Endothelial cell of hepatic sinusoid (primary cell): Measurements from ENCODE around the gene ATG13.

Experiments used
- in situ Hi-C: cut with HindIII; loops from 2 replicates; pipeline ENCODE4 v1.10.0; 2017; ENCODE audit warnings: low sequenced_read_pairs

Gene ATG13

DNA sequence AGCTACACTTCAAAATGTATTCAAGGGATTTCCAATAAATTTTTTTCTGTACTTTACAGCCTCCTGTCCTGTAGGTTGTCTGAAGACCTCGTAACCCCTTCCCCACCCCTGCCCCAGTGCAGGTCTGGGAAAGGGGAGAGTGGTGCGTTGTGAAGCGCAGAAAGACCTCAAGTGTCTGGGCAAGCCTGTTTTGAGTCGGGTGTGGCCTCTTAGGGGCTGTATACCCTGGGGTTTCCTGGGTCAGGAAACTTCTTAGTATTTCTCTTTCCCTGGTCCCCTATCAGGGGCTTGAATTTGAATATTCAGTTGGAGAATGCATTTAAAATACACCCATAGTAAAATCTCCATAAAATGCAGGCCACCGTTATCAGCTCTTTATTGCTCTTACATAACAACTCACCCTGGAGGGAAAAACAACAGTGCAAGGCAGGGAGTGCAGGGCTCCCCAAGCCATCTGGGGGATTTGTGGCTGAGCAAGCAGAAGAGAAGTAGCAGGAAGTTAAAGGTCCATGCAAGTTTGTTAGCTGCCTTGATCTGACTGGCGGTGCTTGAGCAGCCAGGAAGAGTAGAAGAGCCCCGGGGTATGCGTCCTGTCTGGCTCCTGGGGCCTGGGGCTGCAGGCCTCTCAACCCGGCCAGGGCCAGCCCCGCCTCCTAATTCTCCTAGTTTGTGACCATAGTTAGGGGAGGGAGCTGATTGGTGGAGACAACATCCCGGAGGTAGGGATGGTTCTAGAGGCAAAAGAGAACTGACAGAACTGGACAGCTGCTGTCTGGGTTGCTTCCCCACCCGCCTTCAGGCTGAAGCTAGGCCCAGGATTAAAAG, 57.3 kb downstream of the ATG13 start:
- in situ Hi-C loops: loop anchor here (5.0 kb wide), 1 partner anchor 53 kb away; no protein-coding TSS in a partner anchor

DNA sequence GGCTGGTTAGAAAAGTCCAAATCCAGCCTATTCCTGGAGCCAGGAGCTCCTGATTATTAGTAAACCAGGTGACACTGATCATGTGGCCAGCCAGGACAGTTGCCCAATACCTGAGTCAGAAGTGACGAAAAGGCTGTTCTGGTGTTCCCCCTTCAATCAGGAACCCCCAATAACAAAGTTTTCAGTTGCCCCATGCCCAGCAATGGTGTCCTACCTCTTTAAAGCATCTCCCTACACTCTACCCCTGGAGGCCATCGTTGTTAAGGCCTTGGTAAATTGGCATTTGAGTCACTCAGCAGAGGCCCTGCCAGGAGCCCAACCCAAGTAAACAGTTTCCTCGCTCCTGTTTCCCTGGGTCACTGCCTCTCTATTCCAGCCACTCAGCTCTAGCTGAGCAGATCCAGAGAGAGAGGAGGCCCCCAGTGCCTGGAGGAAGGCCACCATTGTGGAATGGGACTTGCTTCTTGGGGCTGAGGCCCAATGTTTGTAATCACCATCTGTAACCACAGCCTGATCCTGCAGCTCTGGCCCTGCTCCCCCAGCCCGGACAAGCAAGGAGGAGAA, 58.0 kb downstream of the ATG13 start:
- in situ Hi-C loops: no loop called here

DNA sequence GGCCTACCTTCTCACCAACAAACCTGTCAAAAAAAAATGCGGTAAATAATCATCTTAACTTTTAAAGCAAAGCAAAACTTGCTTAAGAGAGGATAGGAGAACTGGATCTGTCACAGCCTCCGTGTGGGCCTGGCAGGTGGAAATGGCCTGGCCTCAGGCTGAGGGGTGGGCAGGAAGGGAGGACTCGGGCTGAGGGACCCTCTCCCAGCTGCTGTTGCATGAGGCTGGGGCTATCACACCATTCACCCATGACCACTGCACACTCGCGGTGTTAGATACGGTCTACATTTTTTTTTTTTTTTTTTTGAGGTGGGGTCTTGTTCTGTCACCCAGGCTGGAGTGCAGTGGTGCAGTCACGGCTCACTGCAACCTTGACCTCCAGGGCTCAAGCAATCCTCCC, 58.6 kb downstream of the ATG13 start:
- in situ Hi-C loops: no loop called here

DNA sequence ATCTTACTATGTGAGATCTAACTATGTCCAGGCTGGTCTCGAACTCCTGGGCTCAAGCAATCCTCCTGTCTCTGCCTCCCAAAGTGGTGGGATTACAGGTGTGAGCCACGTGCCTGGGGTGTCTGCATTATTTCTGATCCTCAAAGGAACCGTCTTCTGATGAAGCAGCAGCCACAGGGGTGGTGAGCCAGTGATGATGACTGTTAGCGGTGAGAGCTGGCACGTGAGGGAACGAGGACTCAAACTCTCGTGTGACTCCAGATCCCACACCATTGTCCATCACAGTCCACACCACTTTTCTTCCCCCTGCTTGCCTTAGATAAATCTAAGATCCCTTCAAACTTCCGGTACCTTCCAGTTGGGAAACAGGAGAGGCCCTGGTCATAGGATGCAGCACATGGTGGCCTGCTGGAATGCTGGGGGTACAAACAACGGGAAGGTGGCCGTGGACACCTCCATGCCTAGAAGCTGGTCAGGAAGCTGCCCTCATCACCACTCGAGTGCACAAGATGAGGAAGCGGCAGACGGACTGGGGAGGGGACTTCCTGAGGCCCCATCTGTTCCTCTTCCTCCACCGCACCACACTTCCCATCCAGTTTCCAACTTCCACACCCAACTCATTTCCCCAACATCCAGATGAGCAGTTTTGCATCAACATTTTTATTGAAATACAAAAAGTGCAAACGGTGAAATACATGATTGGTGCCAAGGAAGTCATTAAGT, 59.2 kb downstream of the ATG13 start:
- in situ Hi-C loops: no loop called here

DNA sequence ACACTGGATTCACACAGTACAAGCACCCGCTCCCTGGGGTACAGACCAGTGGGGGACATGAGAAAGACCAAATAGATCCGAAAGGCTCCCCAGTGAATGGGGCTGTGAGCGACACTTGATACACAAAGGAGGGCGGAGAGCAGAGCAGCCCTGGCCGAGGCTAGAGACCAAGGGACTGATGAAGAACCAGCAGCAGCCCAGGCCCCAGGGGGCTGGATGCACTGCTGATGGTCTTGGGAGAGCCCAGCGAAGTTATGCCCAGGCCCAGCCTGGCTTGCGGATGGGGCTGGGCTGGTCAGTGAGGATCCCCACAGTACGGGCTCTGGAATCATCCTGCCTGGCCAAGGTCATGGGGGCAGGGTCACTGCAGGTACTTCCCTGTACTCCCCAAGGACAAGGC, 59.8 kb downstream of the ATG13 start:
- in situ Hi-C loops: no loop called here

DNA sequence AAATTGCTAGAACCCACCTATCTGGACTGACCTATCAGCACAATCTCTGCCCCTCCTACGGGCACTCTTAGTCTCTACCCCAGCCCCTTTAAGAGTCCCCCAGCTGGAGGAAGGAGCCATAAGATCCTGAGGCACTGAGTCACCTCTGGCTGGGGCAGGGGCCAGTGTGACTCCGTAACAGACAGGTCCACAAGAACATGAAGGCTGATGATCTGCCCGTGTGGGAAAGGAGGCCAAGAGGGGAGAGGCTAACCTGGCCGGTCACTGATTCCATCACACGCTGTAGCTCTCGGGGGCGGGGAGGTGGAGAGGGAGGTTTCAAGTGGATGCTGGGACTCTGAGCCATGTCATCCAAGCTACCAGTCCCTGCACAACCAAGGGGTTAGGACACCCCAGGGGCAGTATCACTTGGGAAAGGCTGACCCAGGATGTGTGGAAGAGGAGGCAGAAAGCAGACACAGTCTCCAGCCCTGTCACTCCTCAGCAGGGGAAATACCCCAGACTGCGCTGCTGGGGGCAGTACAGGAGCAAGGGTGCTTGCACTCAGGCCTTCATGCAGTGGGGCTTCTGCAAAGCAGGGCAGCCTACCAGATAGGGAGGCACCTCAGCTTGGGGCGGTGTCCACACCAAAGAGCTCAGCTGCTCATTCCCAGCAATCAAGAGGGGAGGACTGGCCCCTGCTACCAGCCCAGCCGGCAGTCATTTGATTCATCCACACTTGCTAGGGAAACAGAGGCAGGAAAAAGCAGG, 60.8 kb downstream of the ATG13 start:
- in situ Hi-C loops: no loop called here

DNA sequence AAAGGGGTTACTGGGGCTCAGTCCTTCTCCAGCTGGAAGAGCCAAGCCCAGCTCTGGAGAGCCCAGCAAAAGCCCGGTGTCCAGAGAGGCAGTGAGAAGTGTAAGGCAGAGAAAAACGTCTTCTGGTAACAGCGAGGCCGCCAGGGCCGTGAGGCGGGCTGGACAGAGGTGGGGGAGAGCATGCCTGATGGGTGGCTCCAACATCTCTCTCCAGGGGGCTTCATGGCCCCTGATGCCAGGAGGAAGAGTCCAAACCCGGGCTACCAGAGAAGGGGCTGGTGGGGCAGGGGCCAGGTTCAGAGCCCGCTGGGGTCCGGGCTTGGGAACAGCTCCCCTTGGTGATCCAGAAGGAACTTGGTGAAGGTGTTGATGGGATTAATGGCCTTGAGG, 61.4 kb downstream of the ATG13 start:
- in situ Hi-C loops: no loop called here

DNA sequence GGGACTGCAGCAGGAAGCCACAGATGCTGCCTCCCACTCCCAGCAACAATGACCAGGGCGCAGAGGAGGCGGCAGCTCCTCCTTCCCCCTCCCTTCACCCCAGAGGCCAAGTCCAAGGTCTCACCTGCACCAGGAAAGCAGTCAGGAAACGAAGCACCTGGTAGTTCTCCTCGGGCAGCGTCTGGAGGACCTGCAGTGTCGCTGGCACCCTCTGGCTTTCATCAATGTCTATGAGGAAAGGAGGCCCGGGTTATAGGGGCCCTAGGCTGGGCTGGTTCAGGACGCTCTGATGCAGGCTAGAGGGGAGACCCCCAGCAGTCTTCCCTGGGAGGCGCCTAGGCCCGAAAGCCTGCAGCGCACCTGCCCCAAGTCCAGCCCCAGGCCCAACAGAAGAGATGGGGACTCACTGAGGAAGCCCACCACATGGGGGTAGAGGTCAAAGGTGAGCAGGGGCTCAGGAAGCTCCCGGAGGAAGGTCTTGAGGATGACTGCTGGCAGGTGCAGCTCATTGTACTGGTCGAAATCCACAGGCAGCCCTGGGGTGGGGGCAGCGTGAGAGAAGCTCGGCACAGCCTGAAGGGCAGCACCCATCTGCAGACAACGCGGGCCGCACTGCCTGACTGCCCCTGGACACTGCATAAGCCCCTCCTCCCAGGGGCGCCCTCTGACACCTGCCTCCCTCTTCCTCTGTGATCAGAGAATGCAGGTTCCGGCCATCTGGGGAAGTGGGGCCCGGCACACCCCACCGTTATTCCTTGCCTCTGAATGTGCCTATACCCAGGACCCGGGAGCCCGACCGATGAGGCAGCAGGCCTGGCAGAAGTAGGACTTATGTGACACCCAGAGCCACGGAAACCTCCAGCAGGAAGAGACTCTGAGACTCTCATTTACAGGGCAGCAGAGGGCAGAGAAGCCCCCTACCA, 62.1 kb downstream of the ATG13 start:
- in situ Hi-C loops: no loop called here

GRCh38 chr11:46680164-46680760, 62.9 kb downstream of the ATG13 start:
- in situ Hi-C loops: no loop called here

GRCh38 chr11:46680815-46681214, 63.5 kb downstream of the ATG13 start:
- in situ Hi-C loops: no loop called here

GRCh38 chr11:46681814-46682213, 64.5 kb downstream of the ATG13 start:
- in situ Hi-C loops: no loop called here

GRCh38 chr11:46682773-46683752, 65.7 kb downstream of the ATG13 start:
- in situ Hi-C loops: no loop called here

- in situ Hi-C loops: no loop called here
Measured at GRCh38 chr11:46684367-46684766, 67.0 kb downstream of the ATG13 start.

GRCh38 chr11:46686886-46687795, 69.8 kb downstream of the ATG13 start:
- in situ Hi-C loops: no loop called here

DNA sequence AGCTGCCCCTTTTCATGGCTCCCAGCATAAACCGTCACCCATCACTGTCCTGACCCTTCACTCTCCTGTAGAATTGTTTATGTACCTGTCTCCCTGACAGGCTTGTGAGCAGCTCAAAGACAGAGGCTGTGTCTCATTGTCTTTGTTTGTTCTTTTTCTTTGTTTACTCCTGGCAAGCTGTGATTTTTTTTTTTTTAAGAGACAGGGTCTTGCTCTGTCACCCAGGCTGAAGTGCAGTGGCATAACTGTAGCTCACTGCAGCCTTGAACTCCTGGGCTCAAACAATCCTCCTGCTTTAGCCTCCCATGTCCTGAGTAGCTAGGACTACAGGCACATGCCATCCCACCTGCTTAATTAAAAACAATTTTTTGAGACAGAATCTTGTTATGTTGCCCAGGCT, 73.3 kb downstream of the ATG13 start:
- in situ Hi-C loops: no loop called here

DNA sequence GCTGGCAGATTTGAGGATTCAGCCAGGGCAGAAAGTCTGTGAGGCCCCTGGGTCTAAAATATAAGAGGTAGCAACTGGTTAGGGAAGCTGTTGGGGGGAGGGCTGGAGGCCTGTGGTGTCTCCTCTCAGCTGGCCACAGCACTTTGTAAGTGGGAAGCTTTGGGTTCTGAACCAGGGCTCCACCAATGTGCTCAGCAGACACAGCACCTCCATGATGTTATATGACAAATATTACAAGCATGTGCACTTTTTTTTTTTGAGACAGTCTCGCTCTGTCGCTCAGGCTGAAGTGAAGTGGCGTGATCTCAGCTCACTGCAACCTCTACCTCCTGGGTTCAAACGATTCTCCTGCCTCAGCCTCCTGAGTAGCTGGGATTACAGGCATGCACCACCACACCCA, 75.1 kb downstream of the ATG13 start:
- in situ Hi-C loops: no loop called here

DNA sequence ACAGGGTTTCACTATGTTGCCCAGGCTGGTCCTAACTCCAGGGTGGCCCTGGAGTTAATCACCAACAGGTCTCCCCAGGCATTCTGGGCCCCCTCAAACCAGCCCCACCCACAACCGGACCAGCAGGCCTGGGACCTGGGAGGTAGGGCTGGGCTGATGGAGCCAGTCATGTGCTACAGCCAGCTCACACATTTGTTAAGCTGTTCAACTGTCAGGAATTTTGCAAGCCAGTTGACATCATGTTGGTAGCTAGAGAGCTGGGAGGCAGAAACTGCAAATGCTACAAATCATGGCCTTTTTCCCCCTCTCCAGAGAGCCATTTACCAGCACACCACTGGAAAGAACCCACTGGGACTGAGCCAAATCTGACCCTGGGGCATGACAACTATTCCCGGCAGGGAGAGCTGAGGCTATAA, 76.3 kb downstream of the ATG13 start:
- in situ Hi-C loops: no loop called here

DNA sequence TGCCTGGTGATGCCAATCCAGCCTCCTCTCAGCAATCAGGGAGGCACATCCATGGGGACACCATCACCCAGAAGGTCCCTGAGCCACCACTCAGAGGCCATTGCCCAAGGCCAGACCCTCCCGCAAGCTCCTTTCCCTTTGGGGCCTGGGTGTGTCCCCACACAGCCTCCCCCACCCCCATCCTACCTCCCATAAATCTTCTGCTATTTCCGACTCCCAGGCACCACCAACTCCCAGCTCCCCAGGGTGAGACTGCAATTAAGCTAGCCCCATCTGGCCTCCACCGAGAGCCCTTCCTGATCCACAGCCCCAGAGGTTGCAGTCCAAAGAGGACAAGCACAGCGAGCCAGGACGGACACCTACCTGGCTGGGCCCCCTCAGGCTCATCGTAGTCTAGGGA, 76.7 kb downstream of the ATG13 start:
- in situ Hi-C loops: no loop called here
